Thoracic aorta (tissue), 2 donors: ENCODE results near the gene SNX27. TPM values are rescaled to one million over a fixed set of nuclear protein-coding genes. Genes with fewer than 3 reads are reported as not detected.
A peak's percentile ranks its signal among the peaks of the same experiment; 100 is the strongest.
"Not testable (repeated sequence)": the region's sequence is repeated elsewhere in the genome, so short reads cannot be mapped to it uniquely, and the experiment has no call there.

Source experiments
- ATAC-seq: fragments of 150-250 bp; one replicate; pipeline ENCODE4 v1.8.0; 2017; ENCODE audit warnings: low read depth; ENCODE audit not compliant: insufficient number of reproducible peaks, low FRiP score
- DNase-seq: peaks from one replicate; pipeline ENCODE4 v3.0.0-alpha.2; 2020; ENCODE audit warnings: low spot score
- H3K27ac ChIP-seq, 2 donors: fragments of 200-600 bp; sonication (generic); 1 replicate in 1 of 2; 2 replicates in 1 of 2; pipeline ENCODE4 v1.5.1; 2016; ENCODE audit warnings: mild to moderate bottlenecking in 2 of 2, moderate library complexity in 2 of 2
- H3K27me3 ChIP-seq: fragments of 200-600 bp; sonication (generic); replicated peaks from 2 replicates; pipeline ENCODE4 v1.6.0; 2016; ENCODE audit warnings: mild to moderate bottlenecking; ENCODE audit not compliant: insufficient read depth
- H3K36me3 ChIP-seq: fragments of 200-600 bp; sonication (generic); one replicate; pipeline ENCODE4 v1.5.1; 2016
- H3K4me1 ChIP-seq, 2 donors: fragments of 200-600 bp; sonication (generic); 1 replicate in 1 of 2; 2 replicates in 1 of 2; pipeline versions ENCODE4 v1.5.1 to v1.6.0; 2016; ENCODE audit warnings: low read depth in 2 of 2, mild to moderate bottlenecking in 1 of 2; ENCODE audit not compliant: control insufficient read depth in 1 of 2
- H3K4me3 ChIP-seq: fragments of 200-600 bp; sonication (generic); 2 replicates; pipeline ENCODE4 v1.5.1; 2016; ENCODE audit warnings: mild to moderate bottlenecking
- H3K9me3 ChIP-seq: fragments of 200-600 bp; sonication (generic); 2 replicates; pipeline ENCODE4 v1.5.1; 2016
- CTCF ChIP-seq: fragments of 200-600 bp; sonication (generic); IDR thresholded peaks from one replicate; pipeline ENCODE4 v1.5.1; 2019; ENCODE audit warnings: antibody characterized with exemption
- total RNA-seq, 2 donors: library from RNA; depleted of rRNA; stranded (reverse); fragments of >200 nt; gene quantifications; one replicate each; pipeline versions ENCODE4 v1.1.0 to v1.2.3, GENCODE V29; 2016

Gene SNX27
- total RNA-seq, 2 donors from 2014 or later: 25.6 to 46.7 TPM

DNA sequence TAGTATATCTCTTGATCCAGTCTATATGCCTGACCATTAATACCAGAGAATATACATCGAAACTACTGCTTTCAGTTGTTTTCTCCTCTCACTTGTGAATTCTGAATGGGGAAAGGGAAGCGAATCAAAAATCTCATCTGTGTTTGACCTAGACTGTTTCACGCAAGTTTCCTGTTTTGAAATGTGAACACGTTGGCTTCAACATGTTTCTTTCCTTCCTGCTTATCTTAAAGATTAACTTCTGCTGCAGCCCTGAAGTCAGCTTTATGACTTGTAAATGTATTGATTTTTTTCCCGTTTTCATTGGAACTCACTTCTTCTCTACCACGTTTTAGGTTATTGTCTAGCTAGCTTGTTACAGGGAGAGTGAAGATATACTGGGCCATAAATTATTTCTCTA, 49.9 kb downstream of the SNX27 start:
- no peak overlapping the region for H3K4me3 ChIP-seq
- H3K4me1 ChIP-seq: no peaks in the 10 kb centered on the region
- no peaks in the 10 kb centered on the region for H3K9me3 ChIP-seq
- H3K27me3 ChIP-seq: no peaks in the 10 kb centered on the region
- DNase-seq (no peak), ATAC-seq (no peak)
- H3K27ac ChIP-seq: no peak overlapping the region
- peaks cover 10% of the 10 kb centered on the region for H3K36me3 ChIP-seq
- no peak for TF ChIP-seq CTCF

DNA sequence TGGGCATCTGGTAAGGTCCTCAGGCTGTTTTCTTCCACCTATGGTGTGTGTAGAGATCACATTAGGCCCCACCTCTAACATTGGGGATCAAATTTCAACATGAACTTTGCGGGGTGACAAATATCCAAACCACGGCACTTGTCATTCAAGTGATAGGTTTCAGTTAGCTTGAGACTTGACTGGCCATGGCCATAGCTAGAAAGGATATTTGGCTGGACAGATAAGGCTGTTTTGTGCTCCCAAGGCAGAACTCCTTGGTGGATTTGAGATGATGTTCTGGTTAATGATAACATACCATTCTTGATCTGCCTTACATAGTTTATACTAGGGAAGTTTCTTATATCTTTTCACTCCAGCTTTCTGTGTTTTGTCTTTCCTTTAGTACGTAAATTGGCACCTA, 56.2 kb downstream of the SNX27 start:
- Histone ChIP-seq H3K27me3 (no peaks in the 10 kb centered on the region), H3K27ac (no peak overlapping the region), H3K36me3 (peaks cover 17% of the 10 kb centered on the region), H3K9me3 (no peaks in the 10 kb centered on the region), H3K4me1 (no peaks in the 10 kb centered on the region), H3K4me3 (no peak overlapping the region)
- no peak for ATAC-seq
- TF ChIP-seq CTCF: no peak
- DNase-seq: no peak

- not testable (repeated sequence) for DNase-seq, H3K4me3 ChIP-seq, H3K27ac ChIP-seq, ATAC-seq, H3K9me3 ChIP-seq, H3K4me1 ChIP-seq, H3K27me3 ChIP-seq
- H3K36me3 ChIP-seq: peaks cover 17% of the 10 kb centered on the region
Measured at GRCh38 chr1:151670036-151670675, 58.3 kb downstream of the SNX27 start.

GRCh38 chr1:151673407-151673806, 61.6 kb downstream of the SNX27 start:
- no peaks in the 10 kb centered on the region for H3K4me1 ChIP-seq
- H3K36me3 ChIP-seq: peaks cover 17% of the 10 kb centered on the region
- ATAC-seq: no peak
- no peak overlapping the region for H3K4me3 ChIP-seq
- H3K27ac ChIP-seq: no peak overlapping the region
- no peaks in the 10 kb centered on the region for H3K27me3 ChIP-seq
- no peak for DNase-seq
- TF ChIP-seq CTCF: no peak
- H3K9me3 ChIP-seq: no peaks in the 10 kb centered on the region

DNA sequence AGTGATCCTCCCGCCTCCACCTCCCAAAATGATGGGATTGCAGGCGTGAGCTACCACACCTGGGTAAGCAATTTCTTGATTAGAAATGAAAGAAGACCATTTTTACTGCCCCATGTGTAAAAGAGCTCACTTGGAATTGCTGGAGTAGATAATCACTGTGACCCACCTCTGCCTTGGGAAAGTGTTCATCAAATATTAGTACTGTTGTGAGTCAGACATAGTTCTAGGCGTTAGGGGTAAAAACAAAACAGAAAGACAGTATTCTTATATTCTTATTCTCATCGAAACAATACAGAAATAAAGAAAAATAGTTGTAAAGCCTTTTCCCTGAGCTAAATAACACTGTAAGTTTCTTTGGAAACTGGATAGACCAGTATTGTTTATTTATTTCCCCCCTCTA, 68.5 kb downstream of the SNX27 start:
- DNase-seq (no peak), ATAC-seq (no peak)
- Histone ChIP-seq H3K4me3 (peak overlapping the region; percentile 17), H3K27ac (peak overlapping the region; percentile 68 to 74), H3K27me3 (no peaks in the 10 kb centered on the region), H3K9me3 (no peaks in the 10 kb centered on the region), H3K36me3 (peaks cover 5% of the 10 kb centered on the region), H3K4me1 (peaks cover 5 to 19% of the 10 kb centered on the region in 2 donors)
- no peak for TF ChIP-seq CTCF

- Histone ChIP-seq H3K4me1 (peaks cover 5 to 19% of the 10 kb centered on the region in 2 donors), H3K27me3 (no peaks in the 10 kb centered on the region), H3K27ac (peak overlapping the region; percentile 68 to 74), H3K9me3 (no peaks in the 10 kb centered on the region), H3K4me3 (peak overlapping the region; percentile 17), H3K36me3 (peaks cover 5% of the 10 kb centered on the region)
- ATAC-seq (peak; percentile 99), DNase-seq (no peak)
- TF ChIP-seq CTCF: no peak
Measured at GRCh38 chr1:151680826-151681225, 69.0 kb downstream of the SNX27 start.
